ENCODE measurements around the gene NFASC.

GRCh38 chr1:205041001-205041715 is 170.5 kb downstream of the NFASC start:
- TF ChIP-seq TAF1 (IDR thresholded peaks at IDR 0.05; ENCODE audit: low read depth) (no peak), YY1 (IDR thresholded peaks at IDR 0.05; ENCODE audit: low read depth) (no peak), EP300 (IDR thresholded peaks at IDR 0.05; ENCODE audit: borderline replicate concordance) (no peak), REST (IDR thresholded peaks at IDR 0.05; ENCODE audit: low read depth) (no peak), RAD21 (IDR thresholded peaks at IDR 0.05; ENCODE audit: low read depth) (no peak), CREB1 (IDR thresholded peaks at IDR 0.05; ENCODE audit: low read depth) (no peak)

Data from Ishikawa (cell line).